Muscle of leg (tissue), 11 donors: Measurements from ENCODE around the gene IL1RAPL2. TPM values are rescaled to one million over a fixed set of nuclear protein-coding genes. Genes with fewer than 3 reads are reported as not detected.

Experiments used
- DNase-seq: peaks from one replicate; pipeline ENCODE4 v3.0.0; 2013
- H3K27ac ChIP-seq: one replicate; pipeline ENCODE4 v1.5.1; 2013; ENCODE audit warnings: mild to moderate bottlenecking, low read length, control low read depth
- H3K27me3 ChIP-seq: one replicate; pipeline ENCODE4 v1.6.1; 2013; ENCODE audit warnings: low read length; ENCODE audit not compliant: control insufficient read depth, insufficient read depth
- H3K36me3 ChIP-seq: one replicate; pipeline ENCODE4 v1.6.1; 2013; ENCODE audit warnings: low read length; ENCODE audit not compliant: control insufficient read depth, insufficient read depth
- H3K4me1 ChIP-seq: one replicate; pipeline ENCODE4 v1.6.1; 2013; ENCODE audit warnings: low read length; ENCODE audit not compliant: control insufficient read depth, insufficient read depth
- H3K4me3 ChIP-seq: one replicate; pipeline ENCODE4 v1.5.1; 2013; ENCODE audit warnings: low read length, control low read depth
- H3K9me3 ChIP-seq: replicated peaks from 2 replicates; pipeline ENCODE4 v1.6.1; 2013; ENCODE audit warnings: low read depth, low read length; ENCODE audit not compliant: control insufficient read depth
- WGBS: methylation state at CpG from one replicate; pipeline ENCODE4 v1.1.5; 2013; ENCODE audit warnings: missing lambda C conversion rate; ENCODE audit not compliant: insufficient coverage; 5-methylcytosine and 5-hydroxymethylcytosine counted together
- polyA plus RNA-seq, 8 donors: library from polyadenylated mRNA; unstranded; fragments of 120-200 nt; gene quantifications; one replicate each; pipeline versions ENCODE4 v1.2.1 to v1.2.3, GENCODE V29; 2013; ENCODE audit warnings: inconsistent platforms in 1 of 8, low replicate concordance in 1 of 8; ENCODE audit not compliant: insufficient read length in 8 of 8, insufficient read depth in 1 of 8
- total RNA-seq: library from RNA; stranded (reverse); fragments of 120-200 nt; gene quantifications from one replicate; pipeline ENCODE4 v1.2.4, GENCODE V29; 2013

Gene IL1RAPL2
- total and polyA plus RNA-seq, 9 donors: 1.7 to 3.9 (median 3.0) TPM

DNA sequence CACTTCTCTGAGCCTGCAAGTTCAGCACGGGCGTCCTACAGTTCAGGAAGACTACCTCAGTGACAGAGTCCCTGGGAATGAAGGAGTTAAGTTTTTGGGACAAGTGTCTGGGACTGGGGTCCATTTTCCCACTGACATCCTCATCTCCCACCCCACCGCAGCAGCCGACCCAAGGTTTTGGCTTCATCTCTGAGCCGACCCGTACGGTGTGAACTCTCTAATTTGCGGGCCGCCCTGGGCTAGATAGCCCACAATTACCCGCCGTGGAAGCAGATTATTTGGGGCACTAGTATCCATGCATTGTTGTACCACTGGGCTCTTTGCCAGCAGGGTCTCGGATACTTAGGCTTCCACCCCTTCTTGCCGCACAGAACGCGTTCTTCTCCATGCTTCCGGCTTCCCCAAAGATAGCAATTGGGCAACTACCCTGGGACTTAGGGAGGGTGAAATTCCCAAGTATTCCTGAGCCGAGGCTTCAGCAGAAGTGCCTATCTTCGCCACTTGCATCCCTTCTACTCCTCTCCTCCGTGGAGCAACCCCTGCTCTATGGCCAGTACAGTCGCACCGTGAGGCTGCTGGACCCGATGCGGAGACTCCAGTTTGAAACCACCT lies 2.4 kb downstream of the IL1RAPL2 start:
- H3K27ac ChIP-seq: no peak overlapping the region
- no peaks in the 10 kb centered on the region for H3K36me3 ChIP-seq
- peaks cover 57% of the 10 kb centered on the region for H3K27me3 ChIP-seq
- peaks cover 10% of the 10 kb centered on the region for H3K4me1 ChIP-seq
- H3K4me3 ChIP-seq: peak overlapping the region; percentile 15
- 36% methylated on average over 17 of the region's 23 CpGs for WGBS
- peak; percentile 4 for DNase-seq
- no peaks in the 10 kb centered on the region for H3K9me3 ChIP-seq

DNA sequence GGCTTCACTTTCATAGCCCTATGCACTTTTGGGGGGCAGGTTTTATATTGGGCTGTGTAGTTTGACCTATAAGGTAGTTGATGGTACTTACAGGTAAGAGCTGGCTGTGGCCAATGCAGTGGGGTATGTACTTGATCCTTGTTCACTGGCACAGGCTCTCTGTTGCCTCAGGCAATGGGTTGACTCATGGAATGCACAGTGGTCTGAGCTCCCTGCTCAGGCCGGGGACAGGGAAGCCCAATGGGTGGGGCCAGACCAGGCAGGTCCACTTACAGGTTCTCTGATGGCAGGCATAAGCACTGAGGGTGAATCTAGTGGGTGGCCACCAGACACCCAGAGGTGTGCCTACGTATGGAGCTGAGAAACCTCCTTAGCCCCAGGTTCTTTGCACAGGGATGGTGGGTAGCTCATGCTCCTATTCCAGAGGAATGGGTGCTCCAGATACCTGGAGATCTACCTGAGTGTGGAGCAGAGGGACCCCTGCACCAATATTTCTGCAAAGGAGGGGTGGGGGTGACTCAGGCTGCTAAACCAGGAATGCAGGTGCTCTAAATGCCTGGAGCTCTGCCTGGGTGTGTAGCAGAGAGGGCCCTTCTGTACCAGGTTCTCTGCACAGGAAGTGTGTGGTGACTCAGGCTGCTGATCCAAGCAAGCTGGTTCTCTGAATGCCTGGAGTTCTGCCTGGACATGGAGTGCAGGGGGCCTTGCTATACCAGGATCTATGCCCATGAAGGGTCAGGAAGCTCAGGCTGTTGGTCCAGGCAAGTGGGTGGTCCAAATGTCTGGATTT lies 52.3 kb downstream of the IL1RAPL2 start:
- no peak for DNase-seq
- Histone ChIP-seq H3K36me3 (no peaks in the 10 kb centered on the region), H3K27ac (no peak overlapping the region), H3K4me3 (no peak overlapping the region), H3K27me3 (peaks cover 8% of the 10 kb centered on the region), H3K9me3 (no peaks in the 10 kb centered on the region), H3K4me1 (no peaks in the 10 kb centered on the region)
- 44% methylated on average over 2 of the region's 2 CpGs for WGBS

DNA sequence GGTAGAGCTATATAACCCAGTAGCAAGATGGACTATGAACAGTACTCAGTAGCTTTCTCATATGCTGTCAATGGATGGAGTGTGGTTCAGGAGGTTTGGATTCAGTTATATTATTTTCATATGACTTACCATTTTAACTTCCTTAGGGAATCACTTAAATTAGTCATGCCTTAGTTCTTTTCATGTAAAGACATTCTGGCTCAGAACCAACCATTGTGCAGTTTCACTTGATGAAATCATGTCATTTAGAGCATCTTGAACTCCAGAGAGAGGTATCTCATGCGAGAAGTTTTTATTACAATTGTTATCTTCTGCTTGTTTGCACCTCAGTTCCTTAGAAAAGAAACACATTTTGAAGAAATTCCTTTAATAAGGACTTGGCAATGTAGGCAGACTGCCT lies 55.8 kb downstream of the IL1RAPL2 start:
- H3K36me3 ChIP-seq: no peaks in the 10 kb centered on the region
- no CpG with 5 or more reads among the region's 1 CpG for WGBS
- H3K27me3 ChIP-seq: peaks cover 6% of the 10 kb centered on the region

DNA sequence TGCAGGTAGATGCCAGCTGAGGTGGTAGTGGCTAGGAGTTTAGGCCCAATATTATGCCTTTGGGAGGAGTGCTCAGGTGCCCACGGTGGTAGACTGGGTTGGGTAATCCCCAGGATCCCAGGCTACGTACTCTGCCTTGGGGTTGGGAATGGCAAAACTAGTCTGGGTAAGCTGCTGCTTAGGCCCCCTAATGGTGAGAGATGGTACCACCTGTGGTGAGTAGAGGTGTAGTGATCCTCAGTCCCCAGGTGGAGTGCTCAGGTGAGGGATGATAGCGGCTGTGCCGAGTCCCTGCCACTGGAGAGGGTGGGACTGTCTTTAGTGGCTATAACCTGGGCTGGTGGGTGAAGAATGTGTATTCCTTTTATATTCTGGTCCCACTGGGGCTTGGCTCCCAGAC lies 75.2 kb downstream of the IL1RAPL2 start:
- 87% methylated on average over 4 of the region's 4 CpGs for WGBS

More for the DNA sequence above, 55.8 kb downstream of the IL1RAPL2 start:
- Histone ChIP-seq H3K4me3 (no peak overlapping the region), H3K27ac (no peak overlapping the region), H3K4me1 (no peaks in the 10 kb centered on the region), H3K9me3 (no peaks in the 10 kb centered on the region)
- no peak for DNase-seq

DNA sequence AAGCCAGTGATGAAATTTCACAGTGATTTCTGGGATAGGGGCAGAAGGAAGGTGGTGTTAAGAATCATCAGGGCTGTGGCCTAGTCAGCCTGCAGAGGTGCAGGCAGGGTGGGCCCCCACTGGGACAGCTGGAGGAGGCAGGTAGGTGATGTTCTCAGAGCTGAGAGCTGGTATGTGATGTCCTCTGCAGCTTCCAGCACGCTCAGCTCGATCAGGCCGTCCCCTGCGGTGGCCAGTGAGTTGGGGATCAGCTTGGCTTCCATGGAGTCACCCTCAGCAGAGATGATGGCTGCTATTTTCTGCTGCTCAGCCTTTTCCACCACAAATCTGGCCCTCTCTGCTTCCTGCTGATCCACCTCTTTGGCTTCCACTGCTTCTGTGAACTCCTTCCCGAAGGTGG lies 81.1 kb downstream of the IL1RAPL2 start:
- H3K27ac ChIP-seq: no peak overlapping the region
- H3K27me3 ChIP-seq: no peaks in the 10 kb centered on the region
- no peaks in the 10 kb centered on the region for H3K36me3 ChIP-seq
- H3K4me3 ChIP-seq: no peak overlapping the region
- H3K4me1 ChIP-seq: no peaks in the 10 kb centered on the region
- 81% methylated on average over 5 of the region's 5 CpGs for WGBS
- no peaks in the 10 kb centered on the region for H3K9me3 ChIP-seq
- no peak for DNase-seq

More for the DNA sequence above, 75.2 kb downstream of the IL1RAPL2 start:
- Histone ChIP-seq H3K4me3 (no peak overlapping the region), H3K27me3 (peaks cover 7% of the 10 kb centered on the region), H3K27ac (no peak overlapping the region), H3K4me1 (no peaks in the 10 kb centered on the region), H3K9me3 (peaks cover 5% of the 10 kb centered on the region), H3K36me3 (no peaks in the 10 kb centered on the region)
- DNase-seq: no peak

DNA sequence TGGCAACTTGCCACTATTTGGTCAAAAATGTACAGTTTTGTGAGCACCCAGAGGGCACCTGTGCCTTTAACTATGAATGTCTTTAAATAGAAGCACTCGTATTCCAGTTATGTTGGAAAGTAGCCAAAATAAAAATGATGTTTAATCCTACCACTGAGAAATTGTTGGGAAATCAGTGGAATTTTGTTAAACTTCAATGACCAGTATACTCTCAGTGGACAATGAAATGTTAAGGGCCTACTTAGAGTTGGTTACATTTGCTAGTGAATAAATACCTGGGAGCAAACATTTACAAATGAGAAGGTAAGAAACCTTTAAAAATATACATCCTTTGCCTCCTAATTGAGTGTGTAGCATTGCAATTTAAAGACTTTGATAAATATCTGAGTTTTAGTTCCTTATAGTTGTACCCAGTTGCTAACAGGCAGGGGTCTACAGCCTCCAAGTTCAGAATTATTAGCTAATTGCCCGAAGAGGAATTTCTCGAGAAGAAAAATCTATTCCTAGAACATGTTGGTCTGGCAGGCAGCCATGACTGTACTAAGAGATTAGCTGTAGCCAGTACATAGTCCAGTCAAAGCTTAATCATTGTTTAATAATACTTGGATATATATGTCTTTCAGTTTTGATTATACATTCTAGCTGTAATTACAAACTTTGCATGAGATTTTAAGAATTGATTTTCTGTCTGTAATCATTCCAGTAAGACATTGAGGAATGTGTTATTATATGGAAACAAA lies 93.2 kb downstream of the IL1RAPL2 start:
- Histone ChIP-seq H3K4me1 (no peaks in the 10 kb centered on the region), H3K27me3 (peaks cover 2% of the 10 kb centered on the region), H3K9me3 (no peaks in the 10 kb centered on the region), H3K36me3 (no peaks in the 10 kb centered on the region), H3K27ac (no peak overlapping the region), H3K4me3 (no peak overlapping the region)
- no CpG with 5 or more reads among the region's 3 CpGs for WGBS
- DNase-seq: peak; percentile 36

DNA sequence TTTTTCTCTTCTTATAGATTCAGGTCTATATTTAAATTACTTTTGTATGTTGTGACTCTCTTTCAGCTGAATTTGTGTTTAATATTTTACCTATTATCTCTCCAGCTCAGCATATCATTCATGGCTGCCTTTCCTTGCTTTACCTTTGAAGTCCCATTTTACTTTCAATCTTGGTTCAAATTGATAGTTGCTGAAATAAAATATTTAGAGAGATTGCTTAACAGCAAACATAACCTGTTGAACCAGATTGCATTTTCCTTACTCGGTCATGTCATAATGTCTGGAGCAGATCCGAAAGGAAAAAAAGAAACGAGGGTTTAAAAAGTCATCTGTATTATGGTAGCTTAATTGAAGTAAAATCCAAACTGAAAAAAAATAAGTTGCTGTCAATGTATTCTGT lies 94.1 kb downstream of the IL1RAPL2 start:
- Histone ChIP-seq H3K36me3 (no peaks in the 10 kb centered on the region), H3K9me3 (no peaks in the 10 kb centered on the region), H3K27ac (no peak overlapping the region), H3K27me3 (peaks cover 4% of the 10 kb centered on the region), H3K4me3 (no peak overlapping the region), H3K4me1 (no peaks in the 10 kb centered on the region)
- no peak for DNase-seq
- WGBS: no CpG with 5 or more reads among the region's 3 CpGs

DNA sequence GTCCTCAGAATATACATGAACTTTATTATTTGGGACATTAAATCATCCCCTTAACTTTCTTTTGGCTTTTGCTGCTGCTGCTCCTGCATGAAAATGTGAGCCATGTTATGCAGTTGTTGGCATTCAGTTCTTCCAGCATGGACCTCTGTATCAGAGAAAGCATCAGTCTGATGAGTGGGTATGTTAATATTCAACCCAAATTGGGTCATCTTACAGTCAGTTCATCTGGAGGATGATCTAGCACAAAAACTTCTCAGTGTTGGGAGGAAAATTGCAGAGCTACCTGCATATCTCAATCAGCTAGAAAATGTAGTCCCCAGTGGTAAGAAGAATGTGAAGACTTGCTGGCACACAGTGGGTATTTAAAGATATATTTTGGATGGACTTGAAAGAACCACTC lies 96.7 kb downstream of the IL1RAPL2 start:
- H3K27ac ChIP-seq: no peak overlapping the region
- H3K9me3 ChIP-seq: no peaks in the 10 kb centered on the region
- no peaks in the 10 kb centered on the region for H3K36me3 ChIP-seq
- peaks cover 4% of the 10 kb centered on the region for H3K27me3 ChIP-seq
- DNase-seq: no peak
- no peaks in the 10 kb centered on the region for H3K4me1 ChIP-seq
- H3K4me3 ChIP-seq: no peak overlapping the region

DNA sequence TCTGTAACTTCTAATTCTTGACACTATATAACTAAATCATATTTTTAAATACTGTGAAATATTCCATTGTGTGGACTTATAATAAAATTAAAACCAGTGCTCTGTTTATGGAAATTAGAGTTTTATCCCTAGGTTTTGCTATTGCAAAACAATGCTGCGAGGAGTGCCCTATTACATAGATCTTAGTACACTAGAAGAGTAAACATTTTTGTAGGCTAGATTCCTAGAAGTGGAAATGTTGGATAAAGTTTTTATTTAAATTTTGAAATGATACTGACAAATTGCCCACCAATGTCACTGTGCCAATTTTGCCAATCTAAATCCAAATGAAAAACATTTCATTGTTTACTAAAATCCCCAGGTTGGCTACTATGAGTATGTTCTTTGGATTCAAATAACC lies 99.7 kb downstream of the IL1RAPL2 start:
- Histone ChIP-seq H3K4me3 (no peak overlapping the region), H3K4me1 (no peaks in the 10 kb centered on the region), H3K27me3 (peaks cover 4% of the 10 kb centered on the region), H3K9me3 (no peaks in the 10 kb centered on the region), H3K36me3 (no peaks in the 10 kb centered on the region), H3K27ac (no peak overlapping the region)
- no CpG with 5 or more reads among the region's 1 CpG for WGBS
- DNase-seq: no peak

DNA sequence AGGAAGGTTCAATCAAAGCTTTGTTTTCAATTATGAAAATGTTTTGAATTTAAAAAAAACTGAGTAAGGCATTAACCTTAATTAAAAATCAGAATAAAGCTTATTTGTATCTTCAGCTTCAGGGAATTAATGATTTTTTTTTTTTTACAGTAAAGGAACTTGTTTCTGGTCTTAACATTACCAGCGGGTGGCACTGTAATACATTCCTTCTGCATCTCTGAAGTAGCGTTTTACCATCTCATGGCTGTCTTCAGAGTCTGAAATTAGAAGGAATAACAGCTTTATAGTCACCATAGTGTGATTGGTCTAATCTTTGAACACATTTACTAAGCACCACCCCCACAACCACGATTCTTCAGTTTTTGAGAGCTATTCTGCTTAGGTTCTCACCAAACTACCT lies 102.6 kb downstream of the IL1RAPL2 start:
- peak; percentile 52 for DNase-seq
- no peak overlapping the region for H3K27ac ChIP-seq
- WGBS: no CpG with 5 or more reads among the region's 3 CpGs
- no peaks in the 10 kb centered on the region for H3K4me1 ChIP-seq
- H3K4me3 ChIP-seq: no peak overlapping the region
- H3K36me3 ChIP-seq: no peaks in the 10 kb centered on the region
- no peaks in the 10 kb centered on the region for H3K9me3 ChIP-seq
- H3K27me3 ChIP-seq: peaks cover 4% of the 10 kb centered on the region
